WTC11 (cell line): Measurements from ENCODE around the gene TMEM121.
"Not testable (repeated sequence)": the region's sequence is repeated elsewhere in the genome, so short reads cannot be mapped to it uniquely, and the experiment has no call there.

ENCODE experiments used
- ATF2 ChIP-seq: sonication (generic); formaldehyde crosslinking; IDR thresholded peaks from 2 replicates; pipeline ENCODE4 v1.8.1; 2022; ENCODE audit warnings: low read depth, missing genetic modification reagents, borderline replicate concordance
- ATF6 ChIP-seq: sonication (generic); formaldehyde crosslinking; IDR thresholded peaks from 2 replicates; pipeline ENCODE4 v1.8.1; 2023; ENCODE audit warnings: mild to moderate bottlenecking, missing genetic modification reagents
- ELF4 ChIP-seq: sonication (generic); formaldehyde crosslinking; IDR thresholded peaks from 2 replicates; pipeline ENCODE4 v1.8.1; 2022; ENCODE audit warnings: low read depth, mild to moderate bottlenecking, moderate library complexity, missing genetic modification reagents
- ESRRA ChIP-seq: sonication (generic); formaldehyde crosslinking; IDR thresholded peaks from 2 replicates; pipeline ENCODE4 v1.8.1; 2022; ENCODE audit warnings: mild to moderate bottlenecking, missing genetic modification reagents, borderline replicate concordance
- ETV6 ChIP-seq: sonication (generic); formaldehyde crosslinking; IDR thresholded peaks from 2 replicates; pipeline ENCODE4 v1.8.1; 2022; ENCODE audit warnings: mild to moderate bottlenecking, missing genetic modification reagents
- SMAD3 ChIP-seq: sonication (generic); formaldehyde crosslinking; IDR thresholded peaks from 2 replicates; pipeline ENCODE4 v1.8.0; 2022; ENCODE audit warnings: missing genetic modification reagents, mild to moderate bottlenecking, borderline replicate concordance
- STAT6 ChIP-seq: sonication (generic); formaldehyde crosslinking; conservative IDR thresholded peaks from 2 replicates; pipeline ENCODE4 v1.8.1; 2023; ENCODE audit warnings: mild to moderate bottlenecking, low read depth, missing genetic modification reagents, moderate library complexity
- ZBTB21 ChIP-seq: sonication (generic); formaldehyde crosslinking; IDR thresholded peaks from 2 replicates; pipeline ENCODE4 v1.8.1; 2023; ENCODE audit warnings: mild to moderate bottlenecking, missing genetic modification reagents, borderline replicate concordance
- ZNF423 ChIP-seq: fragments of 250-450 bp; sonication (Bioruptor Pico); IDR thresholded peaks from 2 replicates; pipeline ENCODE4 v2.1.2; 2022; ENCODE audit warnings: mild to moderate bottlenecking, moderate library complexity
- ZNF671 ChIP-seq: fragments of 250-450 bp; sonication (Bioruptor Pico); IDR thresholded peaks from 2 replicates; pipeline ENCODE4 v1.8.0; 2021; ENCODE audit warnings: mild to moderate bottlenecking
- TF ChIP-seq, protein P1 (sequence below): fragments of 200-600 bp; IDR thresholded peaks from 2 replicates; pipeline ENCODE4 v1.8.0; 2022; ENCODE audit warnings: antibody characterized with exemption
- TF ChIP-seq, protein P2 (sequence below): sonication (generic); formaldehyde crosslinking; conservative IDR thresholded peaks from 2 replicates; pipeline ENCODE4 v1.8.1; 2022; ENCODE audit warnings: mild to moderate bottlenecking, missing genetic modification reagents

DNA sequence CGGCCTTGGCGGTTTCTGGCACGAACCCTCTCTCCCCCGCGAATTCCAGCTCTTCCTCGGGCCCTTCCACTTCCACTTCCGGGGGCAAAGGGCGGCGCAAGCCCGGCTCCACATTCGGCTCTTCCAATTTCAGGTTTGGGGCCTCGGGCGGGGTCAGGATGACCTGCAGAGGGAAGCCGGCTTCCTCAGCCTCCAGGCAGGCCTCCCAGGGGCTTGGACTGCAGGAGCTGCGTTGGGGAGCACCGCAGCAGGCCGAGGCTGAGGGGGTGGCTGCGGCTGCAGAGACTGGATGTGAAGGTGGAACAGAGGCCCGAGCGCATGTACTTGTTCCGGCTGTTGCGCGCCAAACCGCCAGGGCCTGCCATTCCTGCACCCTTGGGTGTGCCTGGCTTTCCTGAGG lies 20.7 kb downstream of the TMEM121 start:
- TF ChIP-seq, protein P1, sequence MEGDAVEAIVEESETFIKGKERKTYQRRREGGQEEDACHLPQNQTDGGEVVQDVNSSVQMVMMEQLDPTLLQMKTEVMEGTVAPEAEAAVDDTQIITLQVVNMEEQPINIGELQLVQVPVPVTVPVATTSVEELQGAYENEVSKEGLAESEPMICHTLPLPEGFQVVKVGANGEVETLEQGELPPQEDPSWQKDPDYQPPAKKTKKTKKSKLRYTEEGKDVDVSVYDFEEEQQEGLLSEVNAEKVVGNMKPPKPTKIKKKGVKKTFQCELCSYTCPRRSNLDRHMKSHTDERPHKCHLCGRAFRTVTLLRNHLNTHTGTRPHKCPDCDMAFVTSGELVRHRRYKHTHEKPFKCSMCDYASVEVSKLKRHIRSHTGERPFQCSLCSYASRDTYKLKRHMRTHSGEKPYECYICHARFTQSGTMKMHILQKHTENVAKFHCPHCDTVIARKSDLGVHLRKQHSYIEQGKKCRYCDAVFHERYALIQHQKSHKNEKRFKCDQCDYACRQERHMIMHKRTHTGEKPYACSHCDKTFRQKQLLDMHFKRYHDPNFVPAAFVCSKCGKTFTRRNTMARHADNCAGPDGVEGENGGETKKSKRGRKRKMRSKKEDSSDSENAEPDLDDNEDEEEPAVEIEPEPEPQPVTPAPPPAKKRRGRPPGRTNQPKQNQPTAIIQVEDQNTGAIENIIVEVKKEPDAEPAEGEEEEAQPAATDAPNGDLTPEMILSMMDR = not testable (repeated sequence)
- not testable (repeated sequence) for TF ChIP-seq ELF4 (CRISPR knock-in tag); ZNF671 (CRISPR knock-in tag); ESRRA (CRISPR knock-in tag); ATF6 (CRISPR knock-in tag); SMAD3 (CRISPR knock-in tag); ETV6 (CRISPR knock-in tag); ZBTB21 (CRISPR knock-in tag); ATF2; STAT6 (CRISPR knock-in tag); ZNF423 (CRISPR knock-in tag)
- TF ChIP-seq, protein P2, sequence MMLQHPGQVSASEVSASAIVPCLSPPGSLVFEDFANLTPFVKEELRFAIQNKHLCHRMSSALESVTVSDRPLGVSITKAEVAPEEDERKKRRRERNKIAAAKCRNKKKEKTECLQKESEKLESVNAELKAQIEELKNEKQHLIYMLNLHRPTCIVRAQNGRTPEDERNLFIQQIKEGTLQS (CRISPR knock-in tag) = not testable (repeated sequence)
